ENCODE data around the gene DNM3.

- no peak for TF ChIP-seq MTF1 (CRISPR knock-in tag; IDR thresholded peaks at IDR 0.05; ENCODE audit: borderline replicate concordance)
- TF ChIP-seq HCFC1 (IDR thresholded peaks at IDR 0.05; ENCODE audit: low read depth, low read length) = no peak
- TF ChIP-seq, protein P1, sequence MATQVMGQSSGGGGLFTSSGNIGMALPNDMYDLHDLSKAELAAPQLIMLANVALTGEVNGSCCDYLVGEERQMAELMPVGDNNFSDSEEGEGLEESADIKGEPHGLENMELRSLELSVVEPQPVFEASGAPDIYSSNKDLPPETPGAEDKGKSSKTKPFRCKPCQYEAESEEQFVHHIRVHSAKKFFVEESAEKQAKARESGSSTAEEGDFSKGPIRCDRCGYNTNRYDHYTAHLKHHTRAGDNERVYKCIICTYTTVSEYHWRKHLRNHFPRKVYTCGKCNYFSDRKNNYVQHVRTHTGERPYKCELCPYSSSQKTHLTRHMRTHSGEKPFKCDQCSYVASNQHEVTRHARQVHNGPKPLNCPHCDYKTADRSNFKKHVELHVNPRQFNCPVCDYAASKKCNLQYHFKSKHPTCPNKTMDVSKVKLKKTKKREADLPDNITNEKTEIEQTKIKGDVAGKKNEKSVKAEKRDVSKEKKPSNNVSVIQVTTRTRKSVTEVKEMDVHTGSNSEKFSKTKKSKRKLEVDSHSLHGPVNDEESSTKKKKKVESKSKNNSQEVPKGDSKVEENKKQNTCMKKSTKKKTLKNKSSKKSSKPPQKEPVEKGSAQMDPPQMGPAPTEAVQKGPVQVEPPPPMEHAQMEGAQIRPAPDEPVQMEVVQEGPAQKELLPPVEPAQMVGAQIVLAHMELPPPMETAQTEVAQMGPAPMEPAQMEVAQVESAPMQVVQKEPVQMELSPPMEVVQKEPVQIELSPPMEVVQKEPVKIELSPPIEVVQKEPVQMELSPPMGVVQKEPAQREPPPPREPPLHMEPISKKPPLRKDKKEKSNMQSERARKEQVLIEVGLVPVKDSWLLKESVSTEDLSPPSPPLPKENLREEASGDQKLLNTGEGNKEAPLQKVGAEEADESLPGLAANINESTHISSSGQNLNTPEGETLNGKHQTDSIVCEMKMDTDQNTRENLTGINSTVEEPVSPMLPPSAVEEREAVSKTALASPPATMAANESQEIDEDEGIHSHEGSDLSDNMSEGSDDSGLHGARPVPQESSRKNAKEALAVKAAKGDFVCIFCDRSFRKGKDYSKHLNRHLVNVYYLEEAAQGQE (IDR thresholded peaks at IDR 0.05; ENCODE audit: borderline replicate concordance) = no peak
- TF ChIP-seq, protein P1 (CRISPR knock-in tag; IDR thresholded peaks at IDR 0.05; ENCODE audit: low read depth) = no peak
Observed at GRCh38 chr1:172178886-172179285, 337.6 kb downstream of the DNM3 start.
